ENCODE data around the gene GPHN.

DNA sequence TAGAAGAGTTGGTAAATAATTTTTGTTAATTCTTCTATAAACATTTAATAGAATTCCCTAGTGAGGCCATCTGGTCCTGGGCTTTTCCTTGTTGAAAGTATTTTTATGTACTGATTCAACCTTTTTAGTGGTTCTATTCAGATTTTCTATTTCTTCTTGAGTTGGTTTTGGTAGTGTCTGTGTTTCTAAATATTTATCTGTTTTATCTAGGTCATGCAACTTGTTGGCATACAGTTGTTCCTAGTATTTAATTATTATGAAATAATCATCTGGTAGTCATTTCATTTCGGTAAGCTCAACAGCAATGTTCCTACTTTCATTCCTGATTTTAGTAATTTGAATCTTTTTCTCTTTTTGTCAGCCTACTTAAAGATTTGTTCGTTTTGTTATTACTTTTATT lies 447.2 kb downstream of the GPHN start:
- no peak for TF ChIP-seq TAF1 (IDR thresholded peaks at IDR 0.05; ENCODE audit: borderline replicate concordance, low read depth, low read length)
- TF ChIP-seq POLR2A (IDR thresholded peaks at IDR 0.05; ENCODE audit: low read depth, low read length) = no peak
